ENCODE data around the gene NPAS2.

Gene NPAS2

DNA sequence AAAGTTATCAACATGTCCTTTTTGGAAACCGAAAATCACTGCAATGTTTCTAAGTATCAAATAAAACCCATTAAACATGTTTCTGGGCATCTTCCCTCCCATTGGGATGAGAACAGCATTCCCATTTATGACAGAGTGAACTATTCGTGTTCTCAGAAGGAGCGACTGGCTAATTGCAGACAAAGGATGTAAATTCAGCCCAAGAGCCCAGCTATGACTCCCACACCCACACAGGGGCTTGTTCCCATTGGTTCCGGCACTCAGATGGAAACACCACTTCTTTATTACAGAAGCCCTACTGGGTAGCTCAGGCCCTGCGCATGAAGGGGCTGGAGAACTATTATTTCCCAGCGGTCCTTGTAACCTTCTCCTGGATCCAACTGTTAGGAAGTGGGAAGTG is 16.6 kb upstream of the NPAS2 start:
- in situ Hi-C loops (cut with MboI; ENCODE audit: low pct_unique_long_range_greater_than_20kb, low sequenced_read_pairs, unreplicated experiment) = no loop called here
- no peak for DNase-seq (ENCODE audit: low spot score)
- TF ChIP-seq, protein P1, sequence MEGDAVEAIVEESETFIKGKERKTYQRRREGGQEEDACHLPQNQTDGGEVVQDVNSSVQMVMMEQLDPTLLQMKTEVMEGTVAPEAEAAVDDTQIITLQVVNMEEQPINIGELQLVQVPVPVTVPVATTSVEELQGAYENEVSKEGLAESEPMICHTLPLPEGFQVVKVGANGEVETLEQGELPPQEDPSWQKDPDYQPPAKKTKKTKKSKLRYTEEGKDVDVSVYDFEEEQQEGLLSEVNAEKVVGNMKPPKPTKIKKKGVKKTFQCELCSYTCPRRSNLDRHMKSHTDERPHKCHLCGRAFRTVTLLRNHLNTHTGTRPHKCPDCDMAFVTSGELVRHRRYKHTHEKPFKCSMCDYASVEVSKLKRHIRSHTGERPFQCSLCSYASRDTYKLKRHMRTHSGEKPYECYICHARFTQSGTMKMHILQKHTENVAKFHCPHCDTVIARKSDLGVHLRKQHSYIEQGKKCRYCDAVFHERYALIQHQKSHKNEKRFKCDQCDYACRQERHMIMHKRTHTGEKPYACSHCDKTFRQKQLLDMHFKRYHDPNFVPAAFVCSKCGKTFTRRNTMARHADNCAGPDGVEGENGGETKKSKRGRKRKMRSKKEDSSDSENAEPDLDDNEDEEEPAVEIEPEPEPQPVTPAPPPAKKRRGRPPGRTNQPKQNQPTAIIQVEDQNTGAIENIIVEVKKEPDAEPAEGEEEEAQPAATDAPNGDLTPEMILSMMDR (IDR thresholded peaks at IDR 0.05; ENCODE audit: extremely low read depth, insufficient read depth, missing control alignments) = no peak

DNA sequence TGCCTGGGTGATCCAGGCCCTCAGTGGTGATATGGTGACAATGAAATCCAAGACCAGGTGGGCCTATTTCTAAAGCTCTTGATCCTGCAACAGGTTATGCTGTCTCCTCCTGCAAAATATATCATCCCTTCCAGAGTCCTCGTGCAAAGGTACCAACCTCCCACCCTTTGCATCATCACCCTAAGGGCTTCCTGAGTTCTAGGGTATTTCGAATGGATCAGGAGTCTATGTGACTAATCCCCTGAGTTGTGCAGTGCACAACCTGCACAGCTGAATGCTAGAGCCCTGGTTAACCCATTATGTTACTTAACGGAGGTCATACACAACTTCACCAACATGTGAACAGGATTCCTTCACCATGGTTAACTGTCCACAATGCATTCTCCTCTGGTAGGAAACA is 13.4 kb upstream of the NPAS2 start:
- TF ChIP-seq, protein P1 (IDR thresholded peaks at IDR 0.05; ENCODE audit: extremely low read depth, insufficient read depth, missing control alignments) = no peak
- DNase-seq (ENCODE audit: low spot score) = no peak
- in situ Hi-C loops (cut with MboI; ENCODE audit: low pct_unique_long_range_greater_than_20kb, low sequenced_read_pairs, unreplicated experiment) = no loop called here

DNA sequence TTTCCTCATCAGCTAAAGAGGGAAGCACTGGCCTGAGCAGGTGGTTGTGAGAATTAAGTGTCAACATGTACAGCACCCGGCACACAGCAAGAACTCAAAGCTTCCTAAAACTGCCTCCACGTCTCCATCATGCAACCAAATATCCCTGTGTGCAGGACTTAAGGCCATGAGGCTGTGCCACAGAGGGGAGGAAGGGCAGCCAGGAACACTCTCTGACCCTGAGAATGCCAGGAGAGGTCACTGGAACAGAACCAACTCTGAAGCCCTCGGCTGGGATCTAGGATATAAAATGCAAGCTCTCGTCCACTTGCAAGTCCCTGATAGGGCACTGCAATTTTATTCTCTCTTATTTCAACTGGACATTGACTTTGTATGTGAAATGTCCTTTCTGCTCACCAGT is 12.2 kb upstream of the NPAS2 start:
- in situ Hi-C loops (cut with MboI; ENCODE audit: low pct_unique_long_range_greater_than_20kb, low sequenced_read_pairs, unreplicated experiment) = no loop called here
- DNase-seq (ENCODE audit: low spot score) = no peak
- TF ChIP-seq, protein P1 (IDR thresholded peaks at IDR 0.05; ENCODE audit: extremely low read depth, insufficient read depth, missing control alignments) = no peak

DNA sequence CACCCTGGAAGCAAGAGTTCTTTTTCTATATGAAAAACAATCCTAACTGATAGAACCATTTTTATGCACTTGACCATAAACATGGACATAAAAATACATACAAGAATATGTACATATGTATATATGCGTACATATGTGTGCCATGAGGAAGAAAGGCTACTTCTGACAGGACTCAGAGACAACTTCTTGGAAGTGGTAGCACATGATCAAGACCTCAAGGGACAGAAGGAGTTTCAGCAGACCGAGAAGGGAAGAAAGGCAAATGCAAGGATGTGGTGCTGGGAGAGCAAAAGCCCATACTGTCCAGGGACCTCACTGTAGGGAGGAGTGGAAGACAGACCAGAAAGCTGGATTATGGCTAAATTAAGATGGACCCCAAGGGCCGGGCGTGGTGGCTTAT is 11.4 kb upstream of the NPAS2 start:
- in situ Hi-C loops (cut with MboI; ENCODE audit: low pct_unique_long_range_greater_than_20kb, low sequenced_read_pairs, unreplicated experiment) = no loop called here
- DNase-seq (ENCODE audit: low spot score) = no peak
- TF ChIP-seq, protein P1 (IDR thresholded peaks at IDR 0.05; ENCODE audit: extremely low read depth, insufficient read depth, missing control alignments) = no peak

DNA sequence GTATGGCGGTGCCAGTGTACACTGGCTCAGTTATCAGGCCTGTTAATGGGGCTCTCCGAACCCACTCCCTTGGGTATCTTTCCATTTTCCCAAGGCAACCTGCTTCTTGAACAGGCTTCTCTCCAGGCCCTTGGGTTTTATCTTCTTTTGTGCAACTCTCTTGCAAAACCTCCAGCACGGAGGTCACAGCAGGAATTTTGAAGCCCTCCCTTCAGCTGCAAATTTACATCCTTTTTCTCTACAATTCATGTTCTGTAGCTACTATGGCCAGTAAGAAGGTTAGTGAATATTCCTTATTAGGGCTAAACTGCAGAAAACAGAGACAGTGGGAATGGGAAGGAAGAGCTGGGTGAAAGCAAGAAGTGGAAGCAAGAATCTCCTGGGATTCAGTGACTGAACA is 10.4 kb upstream of the NPAS2 start:
- in situ Hi-C loops (cut with MboI; ENCODE audit: low pct_unique_long_range_greater_than_20kb, low sequenced_read_pairs, unreplicated experiment) = no loop called here
- TF ChIP-seq, protein P1 (IDR thresholded peaks at IDR 0.05; ENCODE audit: extremely low read depth, insufficient read depth, missing control alignments) = no peak
- DNase-seq (ENCODE audit: low spot score) = no peak

DNA sequence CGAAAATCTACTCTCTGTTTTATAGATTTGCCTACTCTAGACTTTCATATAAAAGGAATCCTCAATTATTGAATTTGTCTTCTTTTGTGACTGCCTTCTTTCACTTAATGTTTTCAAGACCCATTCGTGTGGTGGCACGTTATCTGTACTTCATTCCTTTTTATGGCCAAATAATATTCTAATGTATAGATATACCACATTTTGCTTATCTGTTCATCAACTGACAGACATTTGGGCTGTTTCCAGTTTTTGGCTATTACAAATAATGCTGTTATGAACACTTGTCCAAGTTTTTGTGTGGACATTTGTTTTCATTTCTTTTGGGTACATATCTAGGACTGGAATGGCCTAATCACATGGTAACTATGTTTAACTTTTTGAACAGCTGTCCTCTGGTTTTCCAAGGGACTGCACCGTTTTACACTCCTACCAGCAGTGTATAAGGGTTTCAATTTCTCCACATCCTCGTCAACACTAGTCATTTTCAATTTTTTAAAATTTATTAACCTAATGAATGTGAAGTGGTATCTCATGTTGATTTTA is 9.3 kb upstream of the NPAS2 start:
- in situ Hi-C loops (cut with MboI; ENCODE audit: low pct_unique_long_range_greater_than_20kb, low sequenced_read_pairs, unreplicated experiment) = no loop called here
- DNase-seq (ENCODE audit: low spot score) = no peak
- TF ChIP-seq, protein P1 (IDR thresholded peaks at IDR 0.05; ENCODE audit: extremely low read depth, insufficient read depth, missing control alignments) = no peak

DNA sequence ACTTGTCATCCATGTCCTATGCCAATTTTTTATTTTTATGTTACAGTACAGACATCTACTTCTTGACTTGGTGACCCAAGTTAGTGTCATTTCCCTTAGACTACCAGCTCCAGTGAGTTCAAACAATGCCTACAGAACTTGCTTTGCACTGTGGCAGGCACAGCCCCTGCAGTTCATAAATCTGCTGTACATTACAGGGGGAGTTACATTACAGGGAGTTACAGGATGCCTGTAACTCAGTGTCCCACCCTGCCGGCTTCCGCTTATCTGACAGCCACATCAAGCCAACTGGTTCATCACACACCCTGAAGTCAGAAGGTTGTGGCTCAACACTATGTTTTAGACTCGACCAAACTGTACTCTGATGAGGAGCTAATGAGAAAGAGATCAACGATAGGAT is 7.8 kb upstream of the NPAS2 start:
- TF ChIP-seq, protein P1 (IDR thresholded peaks at IDR 0.05; ENCODE audit: extremely low read depth, insufficient read depth, missing control alignments) = no peak
- no peak for DNase-seq (ENCODE audit: low spot score)
- in situ Hi-C loops (cut with MboI; ENCODE audit: low pct_unique_long_range_greater_than_20kb, low sequenced_read_pairs, unreplicated experiment) = no loop called here

Data from GM13977 (cell line).